IMR-90 (cell line): Measurements from ENCODE around the gene STRADA. TPM values are rescaled to one million over a fixed set of nuclear protein-coding genes. Genes with fewer than 3 reads are reported as not detected.

Source experiments
- ATAC-seq: fragments of 200-7000 bp; cut with Tn5 transposase; 2 replicates; pipeline ENCODE4 v1.9.1; 2020; ENCODE audit warnings: low read depth, mild to moderate bottlenecking, moderate library complexity
- BruUV-seq: library from RNA; stranded (reverse); fragments of 400-500 nt; replicated peaks from 2 replicates; lab custom pipeline; 2021; lab: Mats Ljungman, UMichigan
- CTCF ChIA-PET: fragments of 300-600 bp; formaldehyde crosslinking; extraction: SDS; loops from one replicate; lab custom pipeline; 2021; ENCODE audit warnings: antibody characterized with exemption; lab: Yijun Ruan, JAX
- POLR2A ChIA-PET: fragments of 300-600 bp; sonication (Branson Sonifier 250); formaldehyde crosslinking; loops from one replicate; lab custom pipeline; 2022; ENCODE audit warnings: antibody characterized with exemption; ENCODE audit not compliant: unreplicated experiment; lab: Charles Lee
- DNase-seq: peaks from one replicate; pipeline ENCODE4 v3.0.0; 2013
- H2AFZ ChIP-seq: replicated peaks from 2 replicates; pipeline ENCODE3; 2013; ENCODE audit warnings: low read length, mild to moderate bottlenecking; ENCODE audit not compliant: poor library complexity
- H2AK5ac ChIP-seq: 2 replicates; pipeline ENCODE4 v1.6.1; 2013; ENCODE audit warnings: low read depth, low read length, inconsistent platforms
- H2AK9ac ChIP-seq: replicated peaks from 2 replicates; pipeline ENCODE3; 2013; ENCODE audit warnings: mild to moderate bottlenecking, low read depth, low read length, moderate library complexity; ENCODE audit not compliant: poor library complexity
- H2BK120ac ChIP-seq: 2 replicates; pipeline ENCODE4 v1.6.1; 2013; ENCODE audit warnings: low read depth, low read length, inconsistent platforms
- H2BK15ac ChIP-seq: 3 replicates; pipeline ENCODE4 v1.6.1; 2013; ENCODE audit warnings: low read depth, low read length, inconsistent platforms
- H2BK20ac ChIP-seq: 2 replicates; pipeline ENCODE4 v1.6.1; 2013; ENCODE audit warnings: low read depth, mild to moderate bottlenecking, inconsistent platforms, low read length, moderate library complexity
- H2BK5ac ChIP-seq: 2 replicates; pipeline ENCODE4 v1.6.1; 2013; ENCODE audit warnings: mild to moderate bottlenecking, low read depth, low read length, inconsistent platforms; ENCODE audit not compliant: poor library complexity, severe bottlenecking
- H3K14ac ChIP-seq: replicated peaks from 2 replicates; pipeline ENCODE4 v1.6.1; 2013; ENCODE audit warnings: low read depth, low read length, inconsistent platforms
- H3K18ac ChIP-seq: 2 replicates; pipeline ENCODE4 v1.6.1; 2013; ENCODE audit warnings: low read depth, low read length, control low read depth
- H3K23ac ChIP-seq: 2 replicates; pipeline ENCODE4 v1.6.1; 2013; ENCODE audit warnings: low read depth, low read length, inconsistent platforms
- H3K27ac ChIP-seq: 2 replicates; pipeline ENCODE4 v1.5.1; 2013; ENCODE audit warnings: mild to moderate bottlenecking, control low read depth, low read length; ENCODE audit not compliant: insufficient read depth
- H3K27me3 ChIP-seq: 2 replicates; pipeline ENCODE4 v1.6.1; 2013; ENCODE audit warnings: low read length; ENCODE audit not compliant: control insufficient read depth, insufficient read depth
- H3K36me3 ChIP-seq: 2 replicates; pipeline ENCODE4 v1.6.1; 2013; ENCODE audit warnings: low read length, mixed read lengths; ENCODE audit not compliant: control insufficient read depth, insufficient read depth
- H3K4ac ChIP-seq: 2 replicates; pipeline ENCODE4 v1.6.1; 2013; ENCODE audit warnings: low read depth, low read length, inconsistent platforms
- H3K4me1 ChIP-seq: 2 replicates; pipeline ENCODE4 v1.6.1; 2013; ENCODE audit warnings: low read length, mixed read lengths; ENCODE audit not compliant: control insufficient read depth, insufficient read depth
- H3K4me2 ChIP-seq: 2 replicates; pipeline ENCODE4 v1.6.1; 2013; ENCODE audit warnings: low read depth, mild to moderate bottlenecking, control low read depth, low read length, moderate library complexity
- H3K4me3 ChIP-seq: 2 replicates; pipeline ENCODE4 v1.5.1; 2013; ENCODE audit warnings: low read depth, mild to moderate bottlenecking, control low read depth, low read length, moderate library complexity; ENCODE audit not compliant: insufficient read depth
- H3K56ac ChIP-seq: 2 replicates; pipeline ENCODE4 v1.6.1; 2013; ENCODE audit warnings: low read length, inconsistent platforms; ENCODE audit not compliant: insufficient read depth; ENCODE audit errors: extremely low read depth
- H3K79me1 ChIP-seq, 2 experiments: 2 replicates each; pipeline ENCODE4 v1.6.1; 2013; ENCODE audit warnings: low read length in 2 of 2, inconsistent platforms in 1 of 2, low read depth in 1 of 2
- H3K9ac ChIP-seq: 2 replicates; pipeline ENCODE4 v1.6.1; 2013; ENCODE audit warnings: low read depth, low read length, control low read depth
- H3K9me1 ChIP-seq: 2 replicates; pipeline ENCODE4 v1.6.1; 2013; ENCODE audit warnings: low read length, inconsistent platforms; ENCODE audit not compliant: insufficient read depth
- H3K9me3 ChIP-seq: 2 replicates; pipeline ENCODE4 v1.6.1; 2013; ENCODE audit warnings: low read length; ENCODE audit not compliant: control insufficient read depth, insufficient read depth
- H4K20me1 ChIP-seq: 2 replicates; pipeline ENCODE4 v1.6.1; 2013; ENCODE audit warnings: low read length, inconsistent platforms; ENCODE audit not compliant: insufficient read depth
- H4K5ac ChIP-seq: 2 replicates; pipeline ENCODE4 v1.6.1; 2013; ENCODE audit warnings: mild to moderate bottlenecking, low read depth, low read length, control low read depth
- H4K8ac ChIP-seq, 2 experiments: 2 replicates each; pipeline ENCODE4 v1.6.1; 2013; ENCODE audit warnings: low read depth in 2 of 2, low read length in 2 of 2, control low read depth in 1 of 2, inconsistent platforms in 1 of 2
- H4K91ac ChIP-seq: 2 replicates; pipeline ENCODE4 v1.6.1; 2013; ENCODE audit warnings: low read depth, low read length, inconsistent platforms; ENCODE audit not compliant: insufficient read depth
- BHLHE40 ChIP-seq: fragments of 150-350 bp; IDR thresholded peaks from 2 replicates; pipeline ENCODE4 v1.6.1; 2016; ENCODE audit warnings: mild to moderate bottlenecking, low read depth, low read length
- CHD1 ChIP-seq: IDR thresholded peaks from 2 replicates; pipeline ENCODE4 v1.6.1; 2012; ENCODE audit warnings: low read depth, low read length, improper control_type of control experiment
- CTCF ChIP-seq: conservative IDR thresholded peaks from 2 replicates; pipeline ENCODE4 v1.5.1; 2012; ENCODE audit warnings: mild to moderate bottlenecking, low read depth, low read length, improper control_type of control experiment
- ELK1 ChIP-seq: fragments of 150-350 bp; IDR thresholded peaks from 2 replicates; pipeline ENCODE4 v1.6.1; 2016; ENCODE audit warnings: low read depth, mild to moderate bottlenecking, low read length, moderate library complexity, borderline replicate concordance
- FOS ChIP-seq: fragments of 150-350 bp; IDR thresholded peaks from 2 replicates; pipeline ENCODE4 v1.6.1; 2016; ENCODE audit warnings: low read depth, low read length
- MAFK ChIP-seq: IDR thresholded peaks from 2 replicates; pipeline ENCODE4 v1.6.1; 2012; ENCODE audit warnings: low read depth, low read length, improper control_type of control experiment
- MAZ ChIP-seq: IDR thresholded peaks from 2 replicates; pipeline ENCODE4 v1.6.1; 2012; ENCODE audit warnings: low read depth, mild to moderate bottlenecking, low read length, improper control_type of control experiment, moderate library complexity, borderline replicate concordance
- NFE2L2 ChIP-seq: fragments of 150-350 bp; IDR thresholded peaks from 2 replicates; pipeline ENCODE4 v1.6.1; 2016; ENCODE audit warnings: low read depth, mild to moderate bottlenecking, low read length
- POLR2A ChIP-seq: IDR thresholded peaks from 2 replicates; pipeline ENCODE4 v1.6.1; 2012; ENCODE audit warnings: mild to moderate bottlenecking, low read depth, low read length
- RAD21 ChIP-seq: IDR thresholded peaks from 2 replicates; pipeline ENCODE4 v1.6.1; 2012; ENCODE audit warnings: low read length, improper control_type of control experiment
- RCOR1 ChIP-seq: IDR thresholded peaks from 2 replicates; pipeline ENCODE4 v1.6.1; 2012; ENCODE audit warnings: mild to moderate bottlenecking, low read length, improper control_type of control experiment; ENCODE audit not compliant: insufficient replicate concordance
- RFX5 ChIP-seq: IDR thresholded peaks from 2 replicates; pipeline ENCODE4 v1.8.0; 2012; ENCODE audit warnings: low read depth, mild to moderate bottlenecking, low read length, moderate library complexity
- SMC3 ChIP-seq: fragments of 150-350 bp; IDR thresholded peaks from 2 replicates; pipeline ENCODE4 v1.6.1; 2016; ENCODE audit warnings: low read depth, mild to moderate bottlenecking, antibody characterized with exemption, low read length, moderate library complexity
- USF2 ChIP-seq: fragments of 150-350 bp; IDR thresholded peaks from 2 replicates; pipeline ENCODE4 v1.6.1; 2017; ENCODE audit warnings: mild to moderate bottlenecking, antibody characterized with exemption, low read length, low read depth
- WGBS, 2 experiments: methylation state at CpG; one replicate each; pipeline versions ENCODE4 v1.1.5 to v1.1.7; 2013; ENCODE audit warnings: missing lambda C conversion rate in 2 of 2; ENCODE audit not compliant: insufficient read length in 1 of 2; ENCODE audit errors: extremely low coverage in 2 of 2; 5-methylcytosine and 5-hydroxymethylcytosine counted together
- dilution Hi-C: fragments of 300-500 bp; cut with HindIII; formaldehyde crosslinking; loops from one replicate; pipeline ENCODE4 v1.14.3; 2018; ENCODE audit warnings: low sequenced_read_pairs; ENCODE audit not compliant: unreplicated experiment
- in situ Hi-C: fragments of 300-500 bp; cut with MboI; formaldehyde crosslinking; loops from 3 replicates; pipeline ENCODE4 v1.14.3; 2019; ENCODE audit warnings: low sequenced_read_pairs, inconsistent platforms, mixed read lengths
- intact Hi-C: fragments of 100-400 bp; cut with micrococcal nuclease; formaldehyde crosslinking; loops from 2 replicates; pipeline ENCODE4 v1.10.0; 2022
- polyA plus RNA-seq, 3 experiments: library from polyadenylated mRNA; depleted of rRNA; stranded (reverse); fragments of >200 nt; gene quantifications; 2 replicates each; pipeline ENCODE4 v1.2.3, GENCODE V29; 2012; ENCODE audit warnings: low replicate concordance in 1 of 3
- total RNA-seq: library from RNA; depleted of rRNA; stranded (reverse); fragments of >200 nt; gene quantifications from 2 replicates; pipeline ENCODE4 v1.2.3, GENCODE V29; 2012

The STRADA gene
- total and polyA plus RNA-seq, 2 of the 4 experiments (the other 2 are of a cell fraction), result 19.9 to 30.9 TPM

DNA sequence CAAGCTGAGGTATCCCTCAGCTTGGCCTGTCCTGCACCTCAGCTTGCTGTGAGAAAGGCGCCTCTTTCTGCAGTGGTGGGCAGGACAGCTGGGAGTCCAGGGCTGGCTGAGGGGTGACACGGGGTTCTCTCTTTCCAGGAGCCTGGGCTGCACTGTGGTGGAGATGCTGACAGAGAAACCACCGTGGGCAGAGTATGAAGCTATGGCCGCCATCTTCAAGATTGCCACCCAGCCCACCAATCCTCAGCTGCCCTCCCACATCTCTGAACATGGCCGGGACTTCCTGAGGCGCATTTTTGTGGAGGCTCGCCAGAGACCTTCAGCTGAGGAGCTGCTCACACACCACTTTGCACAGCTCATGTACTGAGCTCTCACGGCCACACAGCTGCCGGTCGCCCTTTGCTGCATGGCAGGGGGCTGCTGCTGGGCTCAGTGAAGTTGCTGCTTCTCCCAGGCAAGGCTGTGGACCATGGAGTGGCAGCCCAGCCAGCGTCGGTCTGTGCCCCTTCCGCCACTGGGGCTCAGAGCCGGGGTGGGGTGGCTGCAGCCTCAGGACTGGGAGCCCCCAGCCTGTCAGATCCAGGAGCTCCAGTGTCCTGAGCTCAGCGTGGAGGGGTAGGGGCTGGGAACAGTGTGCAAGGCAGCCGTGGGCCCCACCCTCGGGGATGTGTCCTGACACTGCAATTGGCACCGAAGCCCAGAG is 48.0 kb downstream of the STRADA start:
- intact Hi-C loops (no loop called here), dilution Hi-C loops (no loop called here), in situ Hi-C loops (no loop called here)
- Histone ChIP-seq H4K8ac (no peak overlapping the region), H3K4ac (no peak overlapping the region), H3K9ac (no peak overlapping the region), H3K36me3 (peaks cover 52% of the 10 kb centered on the region), H4K91ac (no peak overlapping the region), H3K4me2 (no peak overlapping the region), H2BK120ac (no peak overlapping the region), H3K27me3 (no peaks in the 10 kb centered on the region), H4K5ac (no peak overlapping the region), H2BK15ac (no peak overlapping the region), H2AK9ac (peak overlapping the region; percentile 72), H3K56ac (no peak overlapping the region), H3K23ac (no peak overlapping the region), H2AK5ac (no peak overlapping the region), H3K9me3 (no peaks in the 10 kb centered on the region), H2BK5ac (no peak overlapping the region), H3K18ac (no peak overlapping the region), H3K4me1 (no peaks in the 10 kb centered on the region), H3K4me3 (no peak overlapping the region), H4K20me1 (peaks cover 5% of the 10 kb centered on the region), H3K9me1 (peaks cover 4% of the 10 kb centered on the region; the same call in 1 of the 2 replicates), H2AFZ (no peak overlapping the region), H3K79me1 (peaks cover 0 to 13% of the 10 kb centered on the region in 2 experiments; a peak in 1 of 4 replicates), H2BK20ac (no peak overlapping the region), H3K27ac (no peak overlapping the region), H3K14ac (no peak overlapping the region)
- POLR2A ChIA-PET, result no interaction called here
- BruUV-seq, result no TSS peak
- no peak for TF ChIP-seq FOS
- no peak for TF ChIP-seq ELK1
- TF ChIP-seq RCOR1, result no peak
- TF ChIP-seq POLR2A, result no peak
- TF ChIP-seq USF2, result no peak
- TF ChIP-seq MAFK, result no peak
- TF ChIP-seq MAZ, result no peak
- TF ChIP-seq RAD21, result no peak
- no peak for TF ChIP-seq CTCF
- no peak for TF ChIP-seq SMC3
- TF ChIP-seq BHLHE40, result no peak
- no peak for TF ChIP-seq RFX5
- TF ChIP-seq CHD1, result no peak
- TF ChIP-seq NFE2L2, result no peak
- CTCF ChIA-PET, result no interaction called here
- no peak for DNase-seq
- no peak for ATAC-seq
- 94% methylated on average over 3 of the region's 18 CpGs; no CpG with 5 or more reads in 1 of the 2 experiments for WGBS, 2 experiments
